Ishikawa (cell line): ENCODE measurements around the gene ASRGL1.
A peak's percentile ranks its signal among the peaks of the same experiment; 100 is the strongest.

Source experiments
- CEBPB ChIP-seq: IDR thresholded peaks from 2 replicates; pipeline ENCODE4 v1.6.1; 2012
- CREB1 ChIP-seq: IDR thresholded peaks from 2 replicates; pipeline ENCODE4 v1.6.1; 2012; ENCODE audit warnings: low read depth
- EGR1 ChIP-seq: IDR thresholded peaks from 2 replicates; pipeline ENCODE4 v1.6.1; 2012
- EP300 ChIP-seq: IDR thresholded peaks from 2 replicates; pipeline ENCODE4 v1.6.1; 2012; ENCODE audit warnings: borderline replicate concordance
- FOXM1 ChIP-seq: IDR thresholded peaks from 2 replicates; pipeline ENCODE4 v1.6.1; 2012; ENCODE audit warnings: low read depth, borderline replicate concordance
- MAX ChIP-seq: IDR thresholded peaks from 2 replicates; pipeline ENCODE4 v1.6.1; 2012
- NFIC ChIP-seq: IDR thresholded peaks from 2 replicates; pipeline ENCODE4 v1.6.1; 2012
- RAD21 ChIP-seq: IDR thresholded peaks from 2 replicates; pipeline ENCODE4 v1.6.1; 2012; ENCODE audit warnings: low read depth
- REST ChIP-seq: IDR thresholded peaks from 2 replicates; pipeline ENCODE4 v1.6.1; 2012; ENCODE audit warnings: low read depth, mild to moderate bottlenecking
- TAF1 ChIP-seq: IDR thresholded peaks from 2 replicates; pipeline ENCODE4 v1.6.1; 2012; ENCODE audit warnings: low read depth, mild to moderate bottlenecking
- TCF12 ChIP-seq: IDR thresholded peaks from 2 replicates; pipeline ENCODE4 v1.6.1; 2012; ENCODE audit warnings: low read depth
- TEAD4 ChIP-seq: IDR thresholded peaks from 2 replicates; pipeline ENCODE4 v1.6.1; 2012
- USF1 ChIP-seq: IDR thresholded peaks from 2 replicates; pipeline ENCODE4 v1.6.1; 2012
- YY1 ChIP-seq: IDR thresholded peaks from 2 replicates; pipeline ENCODE4 v1.6.1; 2012; ENCODE audit warnings: low read depth
- ZBTB7A ChIP-seq: IDR thresholded peaks from 2 replicates; pipeline ENCODE4 v1.6.1; 2012; ENCODE audit warnings: low read depth

The ASRGL1 gene

GRCh38 chr11:62370743-62371440, 33.6 kb downstream of the ASRGL1 start:
- TF ChIP-seq RAD21 (no peak), CREB1 (no peak), YY1 (no peak), USF1 (no peak), FOXM1 (no peak), ZBTB7A (no peak), TCF12 (no peak), NFIC (no peak)

- no peak for TF ChIP-seq CEBPB
- TF ChIP-seq TCF12: no peak
- no peak for TF ChIP-seq MAX
- TF ChIP-seq NFIC: no peak
- no peak for TF ChIP-seq FOXM1
- no peak for TF ChIP-seq CREB1
Observed at GRCh38 chr11:62372871-62373270, 35.6 kb downstream of the ASRGL1 start.

- TF ChIP-seq FOXM1 (no peak), RAD21 (no peak), USF1 (no peak), TCF12 (no peak), CEBPB (no peak), CREB1 (no peak), YY1 (no peak), MAX (no peak), EGR1 (no peak), NFIC (no peak), REST (no peak), TAF1 (no peak)
Observed at GRCh38 chr11:62373464-62374119, 36.3 kb downstream of the ASRGL1 start.

- no peak for TF ChIP-seq RAD21
Observed at GRCh38 chr11:62374801-62375200, 37.6 kb downstream of the ASRGL1 start.

GRCh38 chr11:62378459-62379063, 41.3 kb downstream of the ASRGL1 start:
- TF ChIP-seq RAD21: peak; percentile 62

GRCh38 chr11:62380821-62381245, 43.6 kb downstream of the ASRGL1 start:
- peak; percentile 72 for TF ChIP-seq RAD21

- TF ChIP-seq EGR1 (no peak), CREB1 (no peak), MAX (no peak), EP300 (no peak), FOXM1 (no peak), REST (no peak), YY1 (no peak), ZBTB7A (no peak), TEAD4 (no peak), TAF1 (no peak), RAD21 (no peak), CEBPB (no peak), USF1 (no peak), NFIC (no peak), TCF12 (no peak)
Observed at GRCh38 chr11:62383822-62384221, 46.6 kb downstream of the ASRGL1 start.
